KMS-11 (cell line): Measurements from ENCODE around the gene APBA3.

ENCODE experiments used
- H2AFZ ChIP-seq: fragments of 200-600 bp; sonication (generic); 2 replicates; pipeline ENCODE4 v1.6.1; 2016; ENCODE audit warnings: antibody characterized with exemption, mixed run types, low read depth
- H3K27ac ChIP-seq: fragments of 200-600 bp; sonication (generic); 2 replicates; pipeline ENCODE4 v1.6.1; 2016; ENCODE audit warnings: mild to moderate bottlenecking, mixed run types
- H3K27me3 ChIP-seq: fragments of 200-600 bp; sonication (generic); 2 replicates; pipeline ENCODE4 v1.6.1; 2017; ENCODE audit warnings: mild to moderate bottlenecking, low read depth, mixed run types, moderate library complexity; ENCODE audit not compliant: insufficient read depth
- H3K36me3 ChIP-seq: fragments of 200-600 bp; sonication (generic); 2 replicates; pipeline ENCODE4 v1.6.1; 2017; ENCODE audit warnings: mild to moderate bottlenecking, mixed run types; ENCODE audit not compliant: insufficient read depth
- H3K4me1 ChIP-seq: fragments of 200-600 bp; sonication (generic); 2 replicates; pipeline ENCODE4 v1.6.1; 2016; ENCODE audit warnings: mild to moderate bottlenecking, low read depth, mixed run types; ENCODE audit not compliant: poor library complexity, severe bottlenecking
- H3K4me2 ChIP-seq: fragments of 200-600 bp; sonication (generic); 2 replicates; pipeline ENCODE4 v1.7.0; 2016; ENCODE audit warnings: mild to moderate bottlenecking, mixed run types
- H3K4me3 ChIP-seq: fragments of 200-600 bp; sonication (generic); IDR thresholded peaks from 2 replicates; pipeline ENCODE4 v1.6.1; 2017; ENCODE audit warnings: low read depth, low read length, mixed read lengths; ENCODE audit not compliant: insufficient read depth
- H3K79me2 ChIP-seq: fragments of 200-600 bp; sonication (generic); 2 replicates; pipeline ENCODE4 v1.6.1; 2016; ENCODE audit warnings: low read depth, mixed run types; ENCODE audit not compliant: insufficient read depth
- H3K9ac ChIP-seq: fragments of 200-600 bp; sonication (generic); 2 replicates; pipeline ENCODE4 v1.6.1; 2016; ENCODE audit warnings: mild to moderate bottlenecking, mixed run types
- H4K20me1 ChIP-seq: fragments of 200-600 bp; sonication (generic); 2 replicates; pipeline ENCODE4 v1.6.1; 2016; ENCODE audit warnings: mild to moderate bottlenecking, mixed run types; ENCODE audit not compliant: insufficient read depth
- TF ChIP-seq, protein P1 (sequence below): fragments of 200-600 bp; sonication (generic); conservative IDR thresholded peaks from 2 replicates; pipeline ENCODE4 v1.6.1; 2017; ENCODE audit warnings: low read depth, mild to moderate bottlenecking, antibody characterized with exemption, low read length, moderate library complexity, mixed read lengths

APBA3 gene

DNA sequence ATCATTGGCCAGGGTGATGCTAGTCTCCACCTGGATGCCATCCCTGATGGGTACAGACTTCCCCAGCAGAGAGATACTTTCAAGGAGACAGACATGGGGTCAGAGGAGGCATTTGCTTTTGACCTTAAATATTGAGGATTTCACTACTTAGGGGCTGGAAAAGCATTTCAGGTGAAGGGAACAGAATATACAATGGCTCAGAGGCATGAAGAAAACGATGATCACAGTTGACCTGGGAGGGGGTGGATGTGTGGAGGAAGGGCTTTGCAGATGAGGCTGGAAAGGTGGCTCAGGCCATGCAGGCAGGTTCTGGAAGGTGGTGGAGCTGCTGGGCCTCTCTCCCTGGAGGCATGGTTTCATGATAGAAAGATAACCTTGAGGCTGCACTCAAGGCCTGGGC, 20.8 kb upstream of the APBA3 start:
- H4K20me1 ChIP-seq: no peaks in the 10 kb centered on the region
- H3K9ac ChIP-seq: no peak overlapping the region
- H3K79me2 ChIP-seq: no peaks in the 10 kb centered on the region
- H3K27me3 ChIP-seq: peaks cover 43% of the 10 kb centered on the region
- TF ChIP-seq, protein P1, sequence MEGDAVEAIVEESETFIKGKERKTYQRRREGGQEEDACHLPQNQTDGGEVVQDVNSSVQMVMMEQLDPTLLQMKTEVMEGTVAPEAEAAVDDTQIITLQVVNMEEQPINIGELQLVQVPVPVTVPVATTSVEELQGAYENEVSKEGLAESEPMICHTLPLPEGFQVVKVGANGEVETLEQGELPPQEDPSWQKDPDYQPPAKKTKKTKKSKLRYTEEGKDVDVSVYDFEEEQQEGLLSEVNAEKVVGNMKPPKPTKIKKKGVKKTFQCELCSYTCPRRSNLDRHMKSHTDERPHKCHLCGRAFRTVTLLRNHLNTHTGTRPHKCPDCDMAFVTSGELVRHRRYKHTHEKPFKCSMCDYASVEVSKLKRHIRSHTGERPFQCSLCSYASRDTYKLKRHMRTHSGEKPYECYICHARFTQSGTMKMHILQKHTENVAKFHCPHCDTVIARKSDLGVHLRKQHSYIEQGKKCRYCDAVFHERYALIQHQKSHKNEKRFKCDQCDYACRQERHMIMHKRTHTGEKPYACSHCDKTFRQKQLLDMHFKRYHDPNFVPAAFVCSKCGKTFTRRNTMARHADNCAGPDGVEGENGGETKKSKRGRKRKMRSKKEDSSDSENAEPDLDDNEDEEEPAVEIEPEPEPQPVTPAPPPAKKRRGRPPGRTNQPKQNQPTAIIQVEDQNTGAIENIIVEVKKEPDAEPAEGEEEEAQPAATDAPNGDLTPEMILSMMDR: no peak
- H3K4me1 ChIP-seq: no peaks in the 10 kb centered on the region
- H2AFZ ChIP-seq: no peak overlapping the region
- no peak overlapping the region for H3K27ac ChIP-seq
- no peaks in the 10 kb centered on the region for H3K36me3 ChIP-seq
- H3K4me3 ChIP-seq: no peak overlapping the region
- no peak overlapping the region for H3K4me2 ChIP-seq

DNA sequence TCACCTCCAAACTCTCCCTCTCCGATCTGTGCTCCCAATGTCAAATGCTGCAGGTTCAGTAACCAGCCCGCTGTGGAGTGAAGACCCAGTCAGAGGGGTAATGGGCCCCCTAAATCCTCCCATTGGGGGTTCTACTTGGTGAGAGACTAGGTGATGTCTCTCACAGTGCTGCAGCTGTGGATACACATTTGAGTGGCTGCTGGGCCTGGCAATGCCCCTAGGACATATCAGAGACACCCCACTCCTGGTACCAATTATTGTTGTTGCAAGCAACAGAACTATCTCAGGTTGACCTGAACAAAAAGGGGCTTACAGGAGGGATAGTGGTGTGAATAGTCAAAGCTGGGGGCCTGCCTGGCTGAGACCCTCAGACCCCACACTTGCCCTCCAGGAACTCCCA, 20.1 kb upstream of the APBA3 start:
- Histone ChIP-seq H3K79me2 (no peaks in the 10 kb centered on the region), H3K9ac (no peak overlapping the region), H3K27me3 (peaks cover 43% of the 10 kb centered on the region), H2AFZ (no peak overlapping the region), H3K36me3 (no peaks in the 10 kb centered on the region), H4K20me1 (no peaks in the 10 kb centered on the region), H3K4me2 (no peak overlapping the region), H3K27ac (no peak overlapping the region), H3K4me1 (no peaks in the 10 kb centered on the region), H3K4me3 (no peak overlapping the region)
- TF ChIP-seq, protein P1: no peak

DNA sequence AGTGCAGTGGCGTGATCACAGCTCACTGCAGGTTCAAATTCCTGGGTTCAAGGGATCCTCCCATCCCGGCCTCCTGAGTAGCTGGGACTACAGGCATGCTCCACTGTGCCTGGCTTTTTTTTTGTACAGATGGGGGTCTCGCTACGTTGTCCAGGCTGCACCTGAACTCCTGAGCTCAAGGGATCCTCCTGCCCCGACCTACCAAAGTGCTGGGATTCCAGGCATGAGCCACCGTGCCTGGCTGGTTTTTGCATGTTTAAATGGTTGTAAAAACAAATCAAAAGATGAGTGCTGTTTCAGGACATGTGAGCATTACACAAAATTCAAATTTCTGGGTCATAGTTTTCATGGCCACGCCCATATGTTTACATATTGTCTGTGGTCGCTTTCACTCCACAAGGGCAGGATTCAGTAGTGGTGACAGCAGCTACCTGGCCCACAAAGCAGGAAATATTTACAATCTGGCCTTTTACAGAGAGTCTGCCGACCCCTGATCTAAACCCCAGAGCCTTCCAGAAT, 19.4 kb upstream of the APBA3 start:
- H3K9ac ChIP-seq: no peak overlapping the region
- no peaks in the 10 kb centered on the region for H3K79me2 ChIP-seq
- no peaks in the 10 kb centered on the region for H3K36me3 ChIP-seq
- H3K4me2 ChIP-seq: no peak overlapping the region
- H4K20me1 ChIP-seq: no peaks in the 10 kb centered on the region
- H2AFZ ChIP-seq: no peak overlapping the region
- no peaks in the 10 kb centered on the region for H3K4me1 ChIP-seq
- TF ChIP-seq, protein P1: no peak
- peaks cover 43% of the 10 kb centered on the region for H3K27me3 ChIP-seq
- H3K4me3 ChIP-seq: no peak overlapping the region
- no peak overlapping the region for H3K27ac ChIP-seq

DNA sequence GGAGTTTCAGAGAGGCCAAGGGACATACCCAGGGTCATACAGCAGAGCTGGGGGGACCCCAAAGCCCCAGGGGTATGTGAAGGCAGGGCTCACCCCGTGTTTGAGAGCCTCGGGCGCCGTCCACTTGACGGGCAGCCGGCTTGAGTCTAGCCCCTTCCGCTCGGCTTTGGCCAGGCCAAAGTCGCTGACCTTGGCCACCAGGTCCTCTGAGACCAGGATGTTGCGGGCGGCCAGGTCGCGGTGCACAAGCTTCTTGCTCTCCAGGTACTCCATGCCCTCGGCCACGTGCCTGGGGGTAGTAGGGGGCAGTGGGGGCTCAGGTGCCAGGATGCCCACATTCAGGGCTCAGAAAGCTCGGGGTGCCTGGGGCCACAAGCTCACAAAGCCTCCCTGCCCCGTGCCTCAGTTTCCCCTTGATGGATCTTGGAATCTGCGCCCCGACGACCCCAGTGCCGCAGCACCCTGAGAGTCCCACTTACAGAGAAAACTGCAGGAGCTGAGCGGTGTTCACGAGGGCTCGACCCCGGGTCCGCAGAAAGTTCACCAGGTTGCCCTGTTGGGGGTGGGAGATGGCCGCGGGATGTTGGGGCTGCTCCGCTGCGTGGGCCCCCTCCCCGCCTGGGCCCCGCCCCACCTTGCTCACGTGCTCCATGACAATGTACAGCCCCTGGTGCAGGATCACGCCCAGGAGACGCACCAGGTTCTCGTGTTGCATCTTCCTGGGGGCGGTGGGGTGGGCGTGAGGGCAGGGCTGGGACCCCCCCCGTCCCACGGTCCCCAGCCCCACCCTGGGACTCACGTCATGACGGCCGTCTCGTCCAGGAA, 17.6 kb upstream of the APBA3 start:
- no peak overlapping the region for H3K9ac ChIP-seq
- no peaks in the 10 kb centered on the region for H3K79me2 ChIP-seq
- no peak overlapping the region for H3K27ac ChIP-seq
- TF ChIP-seq, protein P1: no peak
- H3K36me3 ChIP-seq: no peaks in the 10 kb centered on the region
- no peak overlapping the region for H3K4me2 ChIP-seq
- H3K4me3 ChIP-seq: no peak overlapping the region
- H3K4me1 ChIP-seq: no peaks in the 10 kb centered on the region
- H4K20me1 ChIP-seq: no peaks in the 10 kb centered on the region
- no peak overlapping the region for H2AFZ ChIP-seq
- peaks cover 29% of the 10 kb centered on the region for H3K27me3 ChIP-seq
